A673 (cell line): Measurements from ENCODE around the gene SCARB2. TPM values are rescaled to one million over a fixed set of nuclear protein-coding genes. Genes with fewer than 3 reads are reported as not detected.

Experiments
- BruUV-seq: library from RNA; stranded (reverse); fragments of 400-500 nt; replicated peaks from 2 replicates; lab custom pipeline; 2021; lab: Mats Ljungman, UMichigan
- CTCF ChIA-PET: fragments of 300-600 bp; sonication (Branson Sonifier 250); formaldehyde crosslinking; loops from one replicate; lab custom pipeline; 2022; ENCODE audit warnings: antibody characterized with exemption; lab: Charles Lee
- POLR2A ChIA-PET: fragments of 300-600 bp; sonication (Branson Sonifier 250); formaldehyde crosslinking; loops from one replicate; lab custom pipeline; 2022; ENCODE audit warnings: antibody characterized with exemption; ENCODE audit not compliant: low non-redundant PET; lab: Charles Lee
- DNase-seq: peaks from one replicate; pipeline ENCODE4 v3.0.0-alpha.2; 2015; ENCODE audit warnings: low spot score
- H3K27ac ChIP-seq: fragments of 200-600 bp; sonication (generic); 2 replicates; pipeline ENCODE4 v1.5.1; 2016; ENCODE audit warnings: mixed run types, low read depth, mild to moderate bottlenecking, mixed read lengths, antibody characterized with exemption, low read length; ENCODE audit not compliant: poor library complexity, severe bottlenecking
- H3K27me3 ChIP-seq: fragments of 200-600 bp; sonication (generic); replicated peaks from 2 replicates; pipeline ENCODE4 v1.6.1; 2017; ENCODE audit warnings: mixed run types, low read depth, mild to moderate bottlenecking, mixed read lengths, antibody characterized with exemption, low read length; ENCODE audit not compliant: insufficient read depth, poor library complexity
- H3K36me3 ChIP-seq: fragments of 200-600 bp; sonication (generic); 2 replicates; pipeline ENCODE4 v1.6.1; 2016; ENCODE audit warnings: mixed run types, mild to moderate bottlenecking, mixed read lengths, antibody characterized with exemption, low read length; ENCODE audit not compliant: insufficient read depth, poor library complexity, severe bottlenecking
- H3K4me1 ChIP-seq: fragments of 200-600 bp; sonication (generic); 2 replicates; pipeline ENCODE4 v1.6.1; 2017; ENCODE audit warnings: mixed run types, mild to moderate bottlenecking, mixed read lengths, antibody characterized with exemption, low read length; ENCODE audit not compliant: insufficient read depth, poor library complexity, severe bottlenecking
- H3K4me3 ChIP-seq: fragments of 200-600 bp; sonication (generic); 2 replicates; pipeline ENCODE4 v1.5.1; 2016; ENCODE audit warnings: low read depth, mixed run types, mild to moderate bottlenecking, mixed read lengths, low read length; ENCODE audit not compliant: poor library complexity, severe bottlenecking
- H3K9me3 ChIP-seq: fragments of 200-600 bp; sonication (generic); 2 replicates; pipeline ENCODE4 v1.6.1; 2016; ENCODE audit warnings: mixed run types, low read depth, mild to moderate bottlenecking, mixed read lengths, antibody characterized with exemption, low read length; ENCODE audit not compliant: poor library complexity, severe bottlenecking
- EZH2 ChIP-seq: fragments of 200-600 bp; sonication (generic); IDR thresholded peaks from 2 replicates; pipeline ENCODE4 v1.6.1; 2017; ENCODE audit warnings: borderline replicate concordance, low read depth, mild to moderate bottlenecking, mixed read lengths, antibody characterized with exemption, low read length; ENCODE audit not compliant: poor library complexity, severe bottlenecking
- intact Hi-C: fragments of 100-400 bp; cut with micrococcal nuclease; formaldehyde crosslinking; loops from one replicate; pipeline ENCODE4 v1.10.0; 2022; ENCODE audit not compliant: unreplicated experiment
- total RNA-seq: library from RNA; stranded (reverse); gene quantifications from 2 replicates; pipeline ENCODE4 v1.2.3, GENCODE V29; 2021
- TF ChIP-seq, protein P1 (sequence below): fragments of 300-800, 200-600 bp; sonication (generic); conservative IDR thresholded peaks from 2 replicates; pipeline ENCODE4 v1.5.1; 2017; ENCODE audit warnings: low read depth, mild to moderate bottlenecking, antibody characterized with exemption, low read length, moderate library complexity, mixed read lengths

Gene SCARB2
- total RNA-seq, 1 experiment from 2014 or later = 27.9 TPM

DNA sequence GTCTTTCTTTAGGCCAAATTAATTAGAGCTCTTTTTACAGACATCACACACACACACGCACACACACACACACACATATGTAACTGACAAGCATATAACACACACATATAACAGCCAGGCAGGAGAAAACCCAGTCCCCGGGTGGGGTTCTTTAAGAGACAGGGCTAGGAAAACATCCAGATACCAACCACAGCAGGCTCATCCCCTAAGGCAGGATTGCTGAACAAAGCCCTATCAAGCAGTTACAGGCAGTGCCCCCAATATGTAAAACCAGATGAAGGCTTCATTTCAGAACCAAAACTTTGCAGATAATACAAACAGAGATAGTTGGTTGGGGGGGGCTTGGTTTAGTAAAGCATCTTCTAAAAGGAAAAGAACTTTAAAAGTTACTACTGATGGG is 19.9 kb upstream of the SCARB2 start:
- Histone ChIP-seq H3K27ac (no peak overlapping the region), H3K9me3 (no peaks in the 10 kb centered on the region), H3K36me3 (no peaks in the 10 kb centered on the region), H3K4me1 (no peaks in the 10 kb centered on the region), H3K27me3 (no peaks in the 10 kb centered on the region), H3K4me3 (no peak overlapping the region)
- POLR2A ChIA-PET = no interaction called here
- no peak for DNase-seq
- CTCF ChIA-PET = no interaction called here
- TF ChIP-seq, protein P1, sequence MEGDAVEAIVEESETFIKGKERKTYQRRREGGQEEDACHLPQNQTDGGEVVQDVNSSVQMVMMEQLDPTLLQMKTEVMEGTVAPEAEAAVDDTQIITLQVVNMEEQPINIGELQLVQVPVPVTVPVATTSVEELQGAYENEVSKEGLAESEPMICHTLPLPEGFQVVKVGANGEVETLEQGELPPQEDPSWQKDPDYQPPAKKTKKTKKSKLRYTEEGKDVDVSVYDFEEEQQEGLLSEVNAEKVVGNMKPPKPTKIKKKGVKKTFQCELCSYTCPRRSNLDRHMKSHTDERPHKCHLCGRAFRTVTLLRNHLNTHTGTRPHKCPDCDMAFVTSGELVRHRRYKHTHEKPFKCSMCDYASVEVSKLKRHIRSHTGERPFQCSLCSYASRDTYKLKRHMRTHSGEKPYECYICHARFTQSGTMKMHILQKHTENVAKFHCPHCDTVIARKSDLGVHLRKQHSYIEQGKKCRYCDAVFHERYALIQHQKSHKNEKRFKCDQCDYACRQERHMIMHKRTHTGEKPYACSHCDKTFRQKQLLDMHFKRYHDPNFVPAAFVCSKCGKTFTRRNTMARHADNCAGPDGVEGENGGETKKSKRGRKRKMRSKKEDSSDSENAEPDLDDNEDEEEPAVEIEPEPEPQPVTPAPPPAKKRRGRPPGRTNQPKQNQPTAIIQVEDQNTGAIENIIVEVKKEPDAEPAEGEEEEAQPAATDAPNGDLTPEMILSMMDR = no peak
- no peak for TF ChIP-seq EZH2
- intact Hi-C loops = no loop called here
- no TSS peak for BruUV-seq

DNA sequence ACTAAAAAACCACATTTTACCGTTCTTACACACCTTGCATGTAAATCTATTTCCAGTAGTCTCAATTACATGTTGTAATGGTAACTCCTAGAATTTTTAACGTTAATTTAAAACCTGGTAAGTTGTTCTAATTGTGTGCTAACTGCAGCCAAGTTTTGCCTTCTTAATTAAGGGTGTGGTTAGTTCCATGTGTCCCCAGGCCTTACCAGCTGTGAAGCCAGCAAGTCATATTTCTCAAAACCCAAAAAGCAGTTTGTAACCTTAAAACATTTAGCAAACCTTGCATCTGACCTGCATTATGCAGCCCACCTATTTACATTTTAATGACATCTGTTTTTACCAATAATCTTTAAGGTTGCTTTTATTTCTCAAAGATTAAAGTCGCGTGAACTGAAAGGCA is 19.5 kb upstream of the SCARB2 start:
- CTCF ChIA-PET = no interaction called here
- no peak for DNase-seq
- no peak for TF ChIP-seq EZH2
- TF ChIP-seq, protein P1 = no peak
- Histone ChIP-seq H3K27me3 (no peaks in the 10 kb centered on the region), H3K9me3 (no peaks in the 10 kb centered on the region), H3K4me3 (no peak overlapping the region), H3K36me3 (no peaks in the 10 kb centered on the region), H3K27ac (no peak overlapping the region), H3K4me1 (no peaks in the 10 kb centered on the region)
- BruUV-seq = no TSS peak
- intact Hi-C loops = no loop called here
- POLR2A ChIA-PET = no interaction called here

DNA sequence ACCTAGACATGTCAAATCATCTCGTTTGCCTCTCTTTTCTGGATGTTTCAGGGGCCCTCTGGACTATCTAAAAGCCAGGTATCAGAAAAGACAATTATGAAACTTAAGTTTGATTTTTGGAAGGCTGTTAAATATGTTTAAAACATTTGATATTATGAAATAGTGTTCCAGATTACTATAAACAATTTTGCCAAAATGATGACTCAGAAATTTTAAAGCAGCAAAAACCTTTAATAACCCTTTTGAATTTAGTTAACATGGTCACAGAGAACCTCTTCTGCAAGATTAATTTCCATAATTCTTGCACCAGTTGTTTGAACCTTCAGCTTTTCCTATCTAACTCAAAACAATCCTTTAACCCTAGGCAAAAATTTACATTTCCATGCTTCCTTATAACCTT is 19.1 kb upstream of the SCARB2 start:
- ChIA-PET POLR2A (no interaction called here), CTCF (no interaction called here)
- DNase-seq = no peak
- Histone ChIP-seq H3K4me3 (no peak overlapping the region), H3K27me3 (no peaks in the 10 kb centered on the region), H3K9me3 (no peaks in the 10 kb centered on the region), H3K4me1 (no peaks in the 10 kb centered on the region), H3K36me3 (no peaks in the 10 kb centered on the region), H3K27ac (no peak overlapping the region)
- TF ChIP-seq, protein P1 = no peak
- no peak for TF ChIP-seq EZH2
- intact Hi-C loops = no loop called here
- no TSS peak for BruUV-seq
